Activated CD8-positive, alpha-beta T cell treated with anti-CD3 and anti-CD28 coated beads, Interleukin-2, amount 10 ng/mL, durations not matched to agents 7 days and 5 days (primary cell): Measurements from ENCODE around the gene MRPL40. TPM values are rescaled to one million over a fixed set of nuclear protein-coding genes. Genes with fewer than 3 reads are reported as not detected.

Experiments
- ATAC-seq: fragments of 150-1000 bp; cut with Tn5 transposase; one replicate; pipeline ENCODE4 v1.10.0; 2021; ENCODE audit warnings: moderate library complexity
- CTCF ChIA-PET: fragments of 350-600 bp; sonication (Branson Sonifier 250); formaldehyde crosslinking; loops from one replicate; lab custom pipeline; 2021; ENCODE audit warnings: antibody characterized with exemption; lab: Charles Lee
- POLR2A ChIA-PET: fragments of 350-600 bp; sonication (Branson Sonifier 250); formaldehyde crosslinking; loops from one replicate; lab custom pipeline; 2021; ENCODE audit warnings: antibody characterized with exemption; lab: Charles Lee
- DNase-seq: peaks from one replicate; pipeline ENCODE4 v3.0.0-alpha.2; 2020
- H3K27ac Mint-ChIP-seq: one replicate; pipeline ENCODE4 v1.8.0; 2021; ENCODE audit warnings: mild to moderate bottlenecking, mixed read lengths
- H3K27me3 Mint-ChIP-seq: one replicate; pipeline ENCODE4 v1.8.0; 2021; ENCODE audit warnings: low read depth, mixed read lengths
- H3K36me3 Mint-ChIP-seq: one replicate; pipeline ENCODE4 v1.8.0; 2021; ENCODE audit warnings: low read depth, mixed read lengths
- H3K4me1 Mint-ChIP-seq: one replicate; pipeline ENCODE4 v1.8.0; 2021; ENCODE audit warnings: low read depth, mixed read lengths
- H3K4me3 Mint-ChIP-seq: one replicate; pipeline ENCODE4 v1.8.0; 2021; ENCODE audit warnings: mild to moderate bottlenecking, mixed read lengths
- H3K9me3 Mint-ChIP-seq: one replicate; pipeline ENCODE4 v1.8.0; 2022; ENCODE audit warnings: mixed read lengths; ENCODE audit not compliant: insufficient read depth
- total RNA-seq, 2 experiments: library from RNA; stranded (reverse); gene quantifications; one replicate each; pipeline ENCODE4 v1.2.3, GENCODE V29; 2021

Gene MRPL40
- total RNA-seq, 2 experiments from 2014 or later: 26.8 to 29.5 TPM

GRCh38 chr22:19464975-19465374 is 32.6 kb downstream of the MRPL40 start:
- H3K27me3 Mint-ChIP-seq: no peaks in the 10 kb centered on the region

GRCh38 chr22:19466126-19466716 is 33.9 kb downstream of the MRPL40 start:
- DNase-seq: no peak
- Mint-ChIP-seq H3K4me3 (no peak overlapping the region), H3K27ac (no peak overlapping the region), H3K9me3 (no peaks in the 10 kb centered on the region), H3K4me1 (peaks cover 12% of the 10 kb centered on the region), H3K27me3 (no peaks in the 10 kb centered on the region), H3K36me3 (peaks cover 55% of the 10 kb centered on the region)
- POLR2A ChIA-PET: interaction anchor here (1.3 kb wide), 1 partner anchor 13 kb away, joined by 4 read pairs; the partner anchor contains the start of gene CDC45
- no peak for ATAC-seq
- CTCF ChIA-PET: interaction anchor here (1.2 kb wide), 1 partner anchor 15 kb away, joined by 3 read pairs; no protein-coding TSS in a partner anchor

More at GRCh38 chr22:19464975-19465374, 32.6 kb downstream of the MRPL40 start:
- POLR2A ChIA-PET: interaction anchor here (1.0 to 1.3 kb wide), 3 partner anchors 12 to 15 kb away, joined by 3 to 4 read pairs (median 3); partner anchors contain the start of gene CDC45
- ATAC-seq (no peak), DNase-seq (no peak)
- Mint-ChIP-seq H3K27ac (no peak overlapping the region), H3K4me1 (peaks cover 12% of the 10 kb centered on the region), H3K4me3 (no peak overlapping the region), H3K36me3 (peaks cover 52% of the 10 kb centered on the region), H3K9me3 (no peaks in the 10 kb centered on the region)
- CTCF ChIA-PET: interaction anchor here (0.8 to 2.1 kb wide), 2 partner anchors 12 to 165 kb away, joined by 3 to 5 read pairs; no protein-coding TSS in a partner anchor

- Mint-ChIP-seq H3K36me3 (peaks cover 55% of the 10 kb centered on the region), H3K4me3 (no peak overlapping the region), H3K27ac (no peak overlapping the region), H3K4me1 (peaks cover 12% of the 10 kb centered on the region), H3K27me3 (no peaks in the 10 kb centered on the region), H3K9me3 (no peaks in the 10 kb centered on the region)
- DNase-seq (no peak), ATAC-seq (no peak)
- POLR2A ChIA-PET: no interaction called here
- CTCF ChIA-PET: no interaction called here
These were observed 34.8 kb downstream of the MRPL40 start for GRCh38 chr22:19466848-19467752.

GRCh38 chr22:19467912-19468311 is 35.6 kb downstream of the MRPL40 start:
- ATAC-seq (no peak), DNase-seq (no peak)
- CTCF ChIA-PET: no interaction called here
- Mint-ChIP-seq H3K27ac (no peak overlapping the region), H3K27me3 (no peaks in the 10 kb centered on the region), H3K4me1 (peaks cover 12% of the 10 kb centered on the region), H3K9me3 (no peaks in the 10 kb centered on the region), H3K36me3 (peaks cover 53% of the 10 kb centered on the region), H3K4me3 (no peak overlapping the region)
- POLR2A ChIA-PET: interaction anchor here (2.4 kb wide), 1 partner anchor 11 kb away, joined by 7 read pairs; the partner anchor contains the start of genes CDC45 and UFD1

GRCh38 chr22:19469421-19469820 is 37.1 kb downstream of the MRPL40 start:
- no peak overlapping the region for H3K27ac Mint-ChIP-seq
- ATAC-seq: no peak

GRCh38 chr22:19470010-19470409 is 37.7 kb downstream of the MRPL40 start:
- DNase-seq: no peak
- ChIA-PET POLR2A (interaction anchor here (2.4 kb wide), 1 partner anchor 9 kb away, joined by 7 read pairs; the partner anchor contains the start of genes CDC45 and UFD1), CTCF (no interaction called here)
- Mint-ChIP-seq H3K9me3 (no peaks in the 10 kb centered on the region), H3K4me1 (peaks cover 5% of the 10 kb centered on the region), H3K4me3 (no peak overlapping the region), H3K36me3 (peaks cover 60% of the 10 kb centered on the region), H3K27ac (no peak overlapping the region), H3K27me3 (no peaks in the 10 kb centered on the region)
- ATAC-seq: no peak

More at GRCh38 chr22:19469421-19469820, 37.1 kb downstream of the MRPL40 start:
- Mint-ChIP-seq H3K9me3 (no peaks in the 10 kb centered on the region), H3K36me3 (peaks cover 63% of the 10 kb centered on the region), H3K4me1 (peaks cover 11% of the 10 kb centered on the region), H3K4me3 (no peak overlapping the region), H3K27me3 (no peaks in the 10 kb centered on the region)
- CTCF ChIA-PET: no interaction called here
- POLR2A ChIA-PET: interaction anchor here (2.4 kb wide), 1 partner anchor 10 kb away, joined by 7 read pairs; the partner anchor contains the start of genes CDC45 and UFD1
- DNase-seq: no peak

GRCh38 chr22:19471572-19471971 is 39.2 kb downstream of the MRPL40 start:
- no peaks in the 10 kb centered on the region for H3K9me3 Mint-ChIP-seq
- DNase-seq: no peak
- H3K36me3 Mint-ChIP-seq: peaks cover 56% of the 10 kb centered on the region
- no peak for ATAC-seq
- H3K27me3 Mint-ChIP-seq: no peaks in the 10 kb centered on the region
- no peak overlapping the region for H3K27ac Mint-ChIP-seq
- ChIA-PET POLR2A (no interaction called here), CTCF (no interaction called here)
- H3K4me3 Mint-ChIP-seq: no peak overlapping the region
- H3K4me1 Mint-ChIP-seq: peaks cover 7% of the 10 kb centered on the region

GRCh38 chr22:19472233-19472632 is 39.9 kb downstream of the MRPL40 start:
- Mint-ChIP-seq H3K36me3 (peaks cover 56% of the 10 kb centered on the region), H3K9me3 (no peaks in the 10 kb centered on the region), H3K4me3 (no peak overlapping the region), H3K4me1 (peaks cover 10% of the 10 kb centered on the region), H3K27me3 (no peaks in the 10 kb centered on the region), H3K27ac (no peak overlapping the region)
- ATAC-seq: no peak
- no peak for DNase-seq
- ChIA-PET POLR2A (no interaction called here), CTCF (no interaction called here)

GRCh38 chr22:19473578-19473977 is 41.2 kb downstream of the MRPL40 start:
- H3K36me3 Mint-ChIP-seq: peaks cover 43% of the 10 kb centered on the region
- peaks cover 18% of the 10 kb centered on the region for H3K4me1 Mint-ChIP-seq
- POLR2A ChIA-PET: no interaction called here

GRCh38 chr22:19476023-19476422 is 43.7 kb downstream of the MRPL40 start:
- Mint-ChIP-seq H3K27ac (no peak overlapping the region), H3K36me3 (peaks cover 37% of the 10 kb centered on the region), H3K9me3 (no peaks in the 10 kb centered on the region), H3K4me1 (peaks cover 28% of the 10 kb centered on the region), H3K27me3 (no peaks in the 10 kb centered on the region), H3K4me3 (no peak overlapping the region)
- ATAC-seq: no peak
- no peak for DNase-seq
- ChIA-PET CTCF (no interaction called here), POLR2A (no interaction called here)

More at GRCh38 chr22:19473578-19473977, 41.2 kb downstream of the MRPL40 start:
- CTCF ChIA-PET: interaction anchor here (0.7 to 2.3 kb wide), 2 partner anchors 10 to 157 kb away, joined by 3 to 6 read pairs; no protein-coding TSS in a partner anchor
- Mint-ChIP-seq H3K27ac (no peak overlapping the region), H3K27me3 (no peaks in the 10 kb centered on the region), H3K9me3 (no peaks in the 10 kb centered on the region), H3K4me3 (no peak overlapping the region)
- DNase-seq (no peak), ATAC-seq (no peak)

- H3K27me3 Mint-ChIP-seq: no peaks in the 10 kb centered on the region
- POLR2A ChIA-PET: interaction anchor here (0.7 to 3.5 kb wide), 4 partner anchors 30 to 54 kb away, joined by 3 to 20 read pairs (median 4); partner anchors contain the start of genes HIRA and MRPL40
- ATAC-seq (no peak), DNase-seq (no peak)
- no peaks in the 10 kb centered on the region for H3K9me3 Mint-ChIP-seq
- CTCF ChIA-PET: interaction anchor here (0.8 to 2.7 kb wide), 15 partner anchors 8 to 367 kb away, joined by 3 to 29 read pairs (median 5); partner anchors contain the start of genes ESS2 and SLC25A1
- peaks cover 30% of the 10 kb centered on the region for H3K36me3 Mint-ChIP-seq
- H3K4me1 Mint-ChIP-seq: peaks cover 29% of the 10 kb centered on the region
- H3K27ac Mint-ChIP-seq: peak overlapping the region; percentile 81
- peak overlapping the region; percentile 99 for H3K4me3 Mint-ChIP-seq
These were observed 45.1 kb downstream of the MRPL40 start for GRCh38 chr22:19477321-19478044.
